Ovary (tissue), 9 donors: ENCODE data around the gene ANKRD42. TPM values are rescaled to one million over a fixed set of nuclear protein-coding genes. Genes with fewer than 3 reads are reported as not detected.

Experiments used
- DNase-seq, 5 donors: peaks; one replicate each; pipeline ENCODE4 v3.0.0-alpha.2; 2019 to 2020
- H3K27ac ChIP-seq, 2 donors: fragments of 200-600 bp; one replicate each; pipeline versions ENCODE4 v1.5.1 to v1.8.0; 2019 to 2022
- H3K27me3 ChIP-seq: fragments of 200-600 bp; one replicate; pipeline ENCODE4 v1.8.0; 2022
- H3K36me3 ChIP-seq: fragments of 200-600 bp; sonication (generic); one replicate; pipeline ENCODE4 v1.5.1; 2019
- H3K4me1 ChIP-seq: one replicate; pipeline ENCODE4 v1.8.1; 2013; ENCODE audit warnings: mild to moderate bottlenecking, moderate library complexity; ENCODE audit not compliant: insufficient read depth
- H3K4me3 ChIP-seq: fragments of 200-600 bp; sonication (generic); one replicate; pipeline ENCODE4 v1.5.1; 2017
- H3K9me3 ChIP-seq, 2 donors: fragments of 200-600 bp in 1 of 2; sonication (generic) in 1 of 2; one replicate each; pipeline versions ENCODE4 v1.5.1 to v1.8.1; 2013 to 2019; ENCODE audit warnings: mild to moderate bottlenecking in 1 of 2, moderate library complexity in 1 of 2
- CTCF ChIP-seq, 3 donors: fragments of 450-650 bp in 2 of 3; fragments of 200-600 bp in 1 of 3; IDR thresholded peaks; one replicate each; pipeline versions ENCODE4 v1.5.1 to v1.8.0; 2016 to 2022; ENCODE audit warnings: antibody characterized with exemption in 3 of 3, mild to moderate bottlenecking in 1 of 3
- EP300 ChIP-seq: sonication (generic); formaldehyde crosslinking; IDR thresholded peaks from one replicate; pipeline ENCODE4 v1.6.1; 2017; ENCODE audit warnings: antibody characterized with exemption
- POLR2A ChIP-seq: fragments of 450-650 bp; IDR thresholded peaks from one replicate; pipeline ENCODE4 v1.6.1; 2017; ENCODE audit warnings: antibody characterized with exemption, mild to moderate bottlenecking, moderate library complexity
- WGBS, 3 donors: extraction: QIAGEN DNeasy Blood & Tissue Kit in 1 of 3; methylation state at CpG; one replicate each; pipeline versions ENCODE4 v1.1.5 to v1.1.7; 2013 to 2017; 5-methylcytosine and 5-hydroxymethylcytosine counted together
- intact Hi-C, 4 donors: fragments of 100-400 bp; cut with DNase I; formaldehyde crosslinking; loops; one replicate each; pipeline versions ENCODE4 v1.11.0 to v1.15.1; 2022 to 2023
- polyA plus RNA-seq, 2 donors: library from polyadenylated mRNA; stranded (reverse); fragments of 200-250 nt in 1 of 2; fragments of 350-450 nt in 1 of 2; fragmentation: Illumina TruSeq in 1 of 2; extraction: RNeasy Lipid Tissue Mini Kit (QIAGEN cat#74804) in 1 of 2; gene quantifications; one replicate each; pipeline ENCODE4 v1.2.3, GENCODE V29; 2013 to 2014
- total RNA-seq, 7 donors: library from RNA; depleted of rRNA in 2 of 7; stranded (reverse); fragments of >200 nt in 2 of 7; fragmentation: NEBNext Ultra II Directional in 3 of 7; extraction: Animal tissue kit (Norgen Biotek cat#: 25700) in 3 of 7; gene quantifications; one replicate each; pipeline versions ENCODE4 v1.1.0 to v1.2.4, GENCODE V29; 2016 to 2023
- donor health status: DM: no; HTN: no; CAD: no; lungs with moderate emphysema.
- donor health status: DM: no; HTN: no; CAD: no.
- donor health status: Bipolar disorder and iron deficiency.
- donor health status: DM: yes; HTN: yes; CAD: no.
- donor health status: DM: no; HTN: no; CAD: no.
- donor health status: DM: yes; HTN: yes; CAD: no.

ANKRD42 gene
- total and polyA plus RNA-seq, 9 donors = 5.6 to 21.7 (median 14.0) TPM

- WGBS, 3 donors = 82 to 100% (median 97%) methylated on average over 1 of the region's 1 CpG
- H3K4me1 ChIP-seq = peaks cover 7% of the 10 kb centered on the region
- no peaks in the 10 kb centered on the region for H3K9me3 ChIP-seq
- H3K4me3 ChIP-seq = no peak overlapping the region
- H3K36me3 ChIP-seq = no peaks in the 10 kb centered on the region
- intact Hi-C loops = no loop called here
- TF ChIP-seq EP300 = no peak
- H3K27ac ChIP-seq = no peak overlapping the region
- no peaks in the 10 kb centered on the region for H3K27me3 ChIP-seq
- no peak for DNase-seq
These were observed 17.7 kb upstream of the ANKRD42 start for GRCh38 chr11:83175815-83176214.

GRCh38 chr11:83181815-83182214 is 11.7 kb upstream of the ANKRD42 start:
- no peaks in the 10 kb centered on the region for H3K9me3 ChIP-seq
- 43 to 54% (median 51%) methylated on average over 2 of the region's 2 CpGs for WGBS, 3 donors
- no peak overlapping the region for H3K4me3 ChIP-seq
- no peaks in the 10 kb centered on the region for H3K36me3 ChIP-seq
- no peak for DNase-seq
- no peaks in the 10 kb centered on the region for H3K4me1 ChIP-seq
- TF ChIP-seq CTCF (IDR thresholded peaks at IDR 0.05) (no peak), EP300 (no peak), POLR2A (no peak)
- no peak overlapping the region for H3K27ac ChIP-seq
- intact Hi-C loops = no loop called here
- no peaks in the 10 kb centered on the region for H3K27me3 ChIP-seq

- no peaks in the 10 kb centered on the region for H3K27me3 ChIP-seq
- DNase-seq = no peak
- no peaks in the 10 kb centered on the region for H3K9me3 ChIP-seq
- intact Hi-C loops = no loop called here
- H3K36me3 ChIP-seq = no peaks in the 10 kb centered on the region
- TF ChIP-seq POLR2A (no peak), CTCF (IDR thresholded peaks at IDR 0.05) (no peak), EP300 (no peak)
- no peak overlapping the region for H3K4me3 ChIP-seq
- H3K4me1 ChIP-seq = no peaks in the 10 kb centered on the region
- no peak overlapping the region for H3K27ac ChIP-seq
- 76 to 84% (median 76%) methylated on average over 1 of the region's 1 CpG for WGBS, 3 donors
These were observed 7.7 kb upstream of the ANKRD42 start for GRCh38 chr11:83185767-83186166.

GRCh38 chr11:83187465-83187864 is 6.0 kb upstream of the ANKRD42 start:
- H3K36me3 ChIP-seq = no peaks in the 10 kb centered on the region
- TF ChIP-seq CTCF (IDR thresholded peaks at IDR 0.05) (no peak), POLR2A (no peak), EP300 (no peak)
- no peaks in the 10 kb centered on the region for H3K27me3 ChIP-seq
- intact Hi-C loops = no loop called here
- H3K4me3 ChIP-seq = no peak overlapping the region
- H3K4me1 ChIP-seq = peaks cover 3% of the 10 kb centered on the region
- 79 to 96% (median 93%) methylated on average over 4 of the region's 4 CpGs for WGBS, 3 donors
- DNase-seq = no peak
- H3K9me3 ChIP-seq = no peaks in the 10 kb centered on the region
- no peak overlapping the region for H3K27ac ChIP-seq

GRCh38 chr11:83191491-83191890 is 2.0 kb upstream of the ANKRD42 start:
- intact Hi-C loops = loop anchor here in 2 of 4 donors (5.0 to 10.0 kb wide), 3 partner anchors 34 to 289 kb away; partner anchors contain the start of genes DDIAS (in 2 of the 2), PRCP (in 2 of the 2) and PCF11 (in 1 of the 2)
- Histone ChIP-seq H3K36me3 (no peaks in the 10 kb centered on the region), H3K4me1 (peaks cover 4% of the 10 kb centered on the region), H3K27me3 (no peaks in the 10 kb centered on the region), H3K27ac (no peak overlapping the region), H3K4me3 (no peak overlapping the region), H3K9me3 (no peaks in the 10 kb centered on the region)
- WGBS, 3 donors = 96 to 97% (median 97%) methylated on average over 5 of the region's 5 CpGs
- TF ChIP-seq EP300 (no peak), CTCF (IDR thresholded peaks at IDR 0.05) (no peak), POLR2A (no peak)
- no peak for DNase-seq
